AML-193 (cell line): ENCODE measurements around the gene C1orf105.
"Not testable (repeated sequence)": the region's sequence is repeated elsewhere in the genome, so short reads cannot be mapped to it uniquely, and the experiment has no call there.

Experiments
- DNase-seq, 2 experiments: peaks; one replicate each; lab custom pipeline; 2025; lab: John Stamatoyannopoulos, UW

C1orf105 gene

DNA sequence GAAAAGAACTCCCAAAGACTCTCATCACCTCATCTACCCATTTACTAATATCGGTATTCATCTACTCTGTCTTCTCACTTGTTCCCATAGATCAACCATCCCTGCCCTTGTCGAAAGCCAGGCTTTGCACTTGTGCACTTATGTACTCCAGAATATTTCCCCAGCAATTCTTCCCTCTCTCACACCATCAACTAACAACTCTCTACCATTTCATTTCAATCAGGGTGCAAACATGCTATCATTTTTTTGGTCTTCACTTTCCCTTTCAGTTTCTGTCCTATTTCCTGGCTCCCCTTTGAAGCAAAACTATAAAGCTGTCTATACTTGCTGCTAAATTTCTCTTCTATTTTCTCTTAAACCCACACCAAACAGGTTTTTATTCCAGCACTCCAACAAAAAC, 6.7 kb downstream of the C1orf105 start:
- no peak for DNase-seq

DNA sequence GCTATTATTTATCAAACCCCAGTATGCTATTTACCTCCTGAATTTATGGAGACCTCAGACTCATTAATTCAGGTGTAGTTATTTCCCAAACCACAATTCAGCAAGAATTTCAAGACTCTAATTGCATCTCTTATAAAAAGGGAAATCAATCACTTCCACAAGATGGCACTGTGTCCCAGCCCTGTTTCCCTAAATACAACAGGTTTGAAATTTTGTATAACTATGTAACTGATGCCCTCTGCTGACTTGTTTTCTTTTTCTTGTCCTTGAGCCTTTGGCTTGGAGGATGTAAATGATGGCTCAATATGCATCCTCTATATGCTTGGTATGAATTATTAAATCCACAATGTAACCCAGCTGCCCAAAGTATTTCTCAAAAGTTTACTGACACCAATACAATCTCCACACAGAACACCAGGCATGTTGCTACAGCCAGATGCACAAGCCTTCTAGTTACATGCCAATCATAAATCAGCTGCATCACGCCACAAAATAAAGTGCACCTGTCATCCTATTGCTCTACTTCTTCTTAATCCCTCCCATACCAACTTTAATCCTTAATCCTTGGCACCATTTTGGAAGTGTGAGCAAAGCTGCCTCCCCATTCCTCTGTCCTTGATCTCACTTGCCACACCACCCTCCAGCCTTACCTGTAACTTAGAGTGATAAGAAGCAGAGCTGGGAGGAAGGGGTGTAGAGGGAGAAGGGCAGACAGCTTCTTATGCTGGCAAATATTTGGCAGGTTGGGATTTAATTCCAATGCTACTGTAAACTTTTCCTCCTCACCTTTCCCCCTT, 9.0 kb downstream of the C1orf105 start:
- peak; percentile 75 to 82 for DNase-seq

DNA sequence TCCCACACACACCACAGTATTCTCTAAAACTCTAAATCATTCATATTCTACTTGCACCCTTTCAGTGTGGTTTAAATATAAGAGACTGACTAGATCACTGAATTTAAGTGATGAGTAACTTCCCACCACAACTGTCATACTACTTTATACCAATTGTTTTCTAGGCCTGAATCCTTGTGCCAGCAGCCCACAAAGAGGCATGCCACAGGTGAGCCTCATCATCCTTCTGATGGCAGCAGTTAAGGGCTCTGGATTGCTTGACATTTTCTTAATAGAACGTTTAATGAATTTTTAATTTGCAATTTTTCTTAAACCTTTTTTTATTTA, 9.6 kb downstream of the C1orf105 start:
- DNase-seq = no peak

DNA sequence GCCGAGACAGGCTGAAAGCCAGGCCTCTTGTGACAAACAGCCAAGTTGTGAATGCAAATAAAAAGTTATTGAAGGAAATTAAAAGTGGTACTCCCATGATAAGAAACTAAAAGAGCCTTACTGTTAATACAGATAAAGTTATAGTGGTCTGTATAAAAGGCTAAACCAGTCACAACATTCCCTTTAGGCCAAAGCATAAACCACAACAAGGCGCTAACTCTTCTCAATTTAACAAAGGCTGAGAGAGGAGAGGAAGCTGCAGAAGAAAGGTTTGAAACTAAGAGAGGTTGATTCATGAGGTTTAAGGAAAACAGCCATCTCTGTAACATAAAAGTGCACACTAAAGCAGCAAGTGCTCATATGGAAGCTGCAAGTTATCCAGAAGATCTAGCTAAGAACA, 10.7 kb downstream of the C1orf105 start:
- DNase-seq = no peak

DNA sequence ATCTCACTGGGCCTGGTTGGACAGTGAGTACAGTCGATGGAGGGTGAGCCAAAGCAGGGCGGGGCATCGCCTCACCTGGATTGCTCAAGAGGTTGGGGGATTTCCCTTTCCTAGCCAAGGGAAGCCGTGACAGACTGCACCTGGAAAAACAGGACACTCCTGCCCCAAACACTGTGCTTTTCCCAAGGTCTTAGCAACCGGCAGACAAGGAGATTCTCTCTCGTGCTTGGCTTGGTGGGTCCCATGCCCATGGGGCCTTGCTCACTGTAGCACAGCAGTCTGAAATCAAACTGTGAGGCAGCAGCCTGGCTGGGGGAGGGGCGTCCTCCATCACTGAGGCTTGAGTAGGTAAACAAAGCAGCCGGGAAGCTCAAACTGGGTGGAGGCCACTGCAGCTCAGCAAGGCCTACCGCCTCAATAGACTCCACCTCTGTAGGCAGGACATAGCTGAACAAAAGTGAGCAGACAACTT, 11.3 kb downstream of the C1orf105 start:
- no peak for DNase-seq

DNA sequence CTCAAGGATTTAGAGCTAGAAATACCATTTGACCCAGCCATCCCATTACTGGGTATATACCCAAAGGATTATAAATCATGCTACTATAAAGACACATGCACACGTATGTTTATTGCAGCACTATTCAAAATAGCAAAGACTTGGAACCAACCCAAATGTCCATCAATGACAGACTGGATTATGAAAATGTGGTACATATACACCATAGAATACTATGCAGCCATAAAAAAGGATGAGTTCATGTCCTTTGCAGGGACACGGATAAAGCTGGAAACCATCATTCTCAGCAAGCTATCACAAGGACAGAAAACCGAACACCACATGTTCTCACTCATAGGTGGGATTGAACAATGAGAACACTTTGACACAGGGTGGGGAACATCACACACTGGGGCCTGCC, 16.7 kb downstream of the C1orf105 start:
- DNase-seq = not testable (repeated sequence)

DNA sequence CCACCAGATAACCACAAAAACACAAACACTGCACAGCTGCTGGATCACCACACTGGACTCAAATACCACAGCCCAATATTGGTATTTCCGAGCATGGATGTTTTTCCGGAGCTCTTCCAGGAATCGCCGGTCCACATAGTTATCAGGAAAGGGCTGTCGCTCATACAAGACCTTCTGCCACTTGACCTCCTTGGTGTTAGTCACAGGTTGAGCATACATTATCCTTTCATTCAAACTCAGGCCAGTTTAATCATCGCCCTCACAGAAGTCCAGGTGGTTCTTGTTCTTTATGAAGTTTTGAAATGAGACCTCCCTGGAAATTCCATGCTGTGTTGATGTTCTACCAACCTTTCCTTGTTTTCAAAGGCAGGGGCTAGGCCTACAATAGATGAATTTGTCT, 21.9 kb downstream of the C1orf105 start:
- no peak for DNase-seq

DNA sequence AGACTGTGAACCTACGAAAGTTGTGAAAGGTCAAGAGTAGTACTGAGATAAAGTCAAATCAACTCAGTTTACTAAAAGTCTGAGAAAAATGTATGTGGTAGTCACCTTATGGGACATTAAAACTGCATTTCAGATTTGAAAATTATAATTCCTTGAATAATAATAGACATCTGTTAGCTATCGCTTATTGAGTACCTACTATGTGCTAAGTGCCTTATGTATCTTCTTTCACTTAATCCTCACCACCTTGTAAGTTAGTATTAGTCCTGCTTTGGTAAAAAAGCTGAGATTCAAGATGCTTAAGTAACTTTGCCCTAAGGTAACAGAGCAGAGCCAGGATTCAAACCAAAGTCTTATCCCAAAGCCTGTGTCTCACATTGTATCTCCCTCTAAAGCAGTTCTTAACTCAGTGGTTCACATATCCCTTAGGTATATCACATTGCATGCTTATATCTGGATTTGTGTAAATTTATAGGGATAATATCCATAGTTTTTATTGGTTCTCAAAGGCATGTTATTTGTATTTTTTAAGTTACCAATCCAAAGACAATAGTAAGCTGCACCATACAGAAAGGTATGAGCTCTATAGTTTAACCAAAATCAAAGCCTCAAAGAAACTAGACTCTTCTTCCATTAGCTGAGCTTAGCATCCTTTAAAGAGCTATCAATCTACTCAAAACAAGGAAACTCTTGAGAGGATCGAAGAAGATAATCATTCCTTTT, 22.5 kb downstream of the C1orf105 start:
- no peak for DNase-seq

DNA sequence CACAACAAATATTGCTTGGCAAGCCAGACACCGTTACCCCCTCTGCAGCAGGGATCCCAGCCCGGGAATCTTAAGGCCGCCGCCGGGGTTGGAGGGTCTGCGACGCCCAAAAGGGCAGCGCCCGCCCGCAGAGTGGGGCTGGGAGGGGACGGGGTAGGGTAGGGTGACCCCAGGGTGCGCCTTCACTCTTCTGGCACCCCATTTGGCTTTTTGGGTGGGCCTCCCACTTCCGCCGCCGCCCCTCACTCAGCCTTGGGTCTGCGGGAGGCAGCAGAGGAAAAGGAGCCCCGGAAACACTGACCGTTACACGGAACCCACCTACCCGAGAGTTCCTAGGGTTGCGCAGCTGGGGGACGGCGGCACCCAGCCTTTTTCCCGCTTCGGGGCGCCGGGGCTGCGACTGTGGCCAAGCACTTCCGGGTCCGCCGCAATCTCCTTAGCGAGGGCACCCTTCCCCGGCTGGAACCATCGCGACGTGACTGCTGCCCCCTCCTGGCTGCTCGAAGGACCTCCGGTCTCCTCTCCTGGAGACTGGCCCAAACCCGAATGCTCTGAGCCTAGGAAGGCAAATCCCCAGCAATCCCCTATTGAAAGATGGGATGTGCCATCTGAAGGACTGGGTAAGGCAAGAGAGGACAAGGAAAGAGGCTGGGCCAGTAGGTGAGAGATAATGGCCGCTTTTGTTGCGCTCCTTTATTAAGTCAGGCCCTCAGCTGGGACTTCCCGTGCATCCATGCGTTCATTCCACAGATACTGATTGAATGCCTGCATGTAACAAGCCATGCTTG, 23.4 kb downstream of the C1orf105 start, which contains the start of gene PIGC:
Gene PIGC, minus strand, starts transcription at position 404 of the 788 bp plus-strand sequence. CDS start 1,447 bp downstream, outside the sequence.
- DNase-seq = peak; percentile 89

DNA sequence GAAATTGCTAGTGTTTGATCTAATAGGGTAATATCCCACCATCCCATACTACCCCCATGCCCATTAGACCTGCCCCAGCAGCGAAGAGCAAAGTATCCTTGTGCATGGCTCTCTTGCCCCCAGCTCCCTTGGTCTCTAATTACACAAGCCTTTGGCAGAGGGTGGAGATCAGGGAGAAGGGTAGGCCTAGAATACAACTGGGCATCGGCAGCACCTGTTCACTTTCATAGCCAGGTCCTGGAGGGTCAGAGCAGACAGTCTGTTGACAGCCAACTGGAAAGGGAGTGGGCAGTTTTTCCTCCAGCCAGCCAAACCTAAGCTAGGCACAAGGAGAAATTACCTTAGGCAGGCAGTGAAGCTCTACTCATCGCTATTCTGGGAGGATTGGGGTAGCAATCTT, 26.1 kb downstream of the C1orf105 start:
- DNase-seq = no peak

DNA sequence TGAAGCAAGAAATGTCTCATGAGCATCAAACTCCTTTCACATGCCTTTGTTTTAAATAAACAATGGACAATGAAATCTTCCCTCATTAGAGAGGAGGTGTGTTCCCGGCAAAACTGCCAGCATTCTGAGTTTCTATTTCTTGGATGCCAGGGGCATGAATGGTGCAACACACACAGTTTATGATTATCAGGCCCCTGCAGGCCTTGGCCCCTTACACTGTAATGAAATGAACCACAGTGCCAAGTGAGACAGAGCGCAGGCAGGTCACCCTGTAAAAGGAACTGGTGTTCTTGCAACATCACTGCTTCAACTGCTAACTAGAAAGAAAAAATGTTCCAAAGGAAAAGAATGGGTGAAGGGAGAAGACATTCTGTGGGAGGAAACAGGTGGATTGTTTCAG, 27.2 kb downstream of the C1orf105 start:
- DNase-seq = peak; percentile 86 to 88

DNA sequence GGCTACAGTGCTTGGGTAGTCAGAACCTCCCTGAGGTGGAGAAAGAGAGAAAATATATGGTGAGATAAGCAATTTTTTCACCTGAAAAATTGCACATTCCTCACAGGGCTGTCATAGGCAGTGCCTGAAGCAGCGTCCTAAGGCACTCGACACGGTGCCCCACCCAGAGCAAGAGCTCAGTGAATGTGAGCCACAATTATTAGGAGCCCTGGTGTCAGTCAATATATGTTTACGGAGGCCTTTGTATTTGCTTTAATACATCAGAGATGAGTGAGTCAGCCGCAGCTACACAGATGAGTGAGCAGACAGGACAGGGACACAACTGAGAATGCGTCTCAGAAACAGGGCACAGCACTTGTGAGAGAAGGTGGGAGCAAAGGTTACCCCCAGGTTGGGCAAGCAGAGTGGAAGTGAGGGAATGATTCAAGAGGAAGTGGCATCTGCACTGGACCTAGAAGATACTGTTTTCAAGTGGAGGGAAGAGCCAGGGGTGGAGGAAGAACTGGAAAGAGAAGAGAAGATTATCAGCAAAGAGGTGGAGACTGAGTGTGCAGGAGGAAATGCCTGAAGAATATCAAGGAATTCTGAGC, 28.6 kb downstream of the C1orf105 start:
- peak in 1 of 2 experiments; percentile 18 for DNase-seq

DNA sequence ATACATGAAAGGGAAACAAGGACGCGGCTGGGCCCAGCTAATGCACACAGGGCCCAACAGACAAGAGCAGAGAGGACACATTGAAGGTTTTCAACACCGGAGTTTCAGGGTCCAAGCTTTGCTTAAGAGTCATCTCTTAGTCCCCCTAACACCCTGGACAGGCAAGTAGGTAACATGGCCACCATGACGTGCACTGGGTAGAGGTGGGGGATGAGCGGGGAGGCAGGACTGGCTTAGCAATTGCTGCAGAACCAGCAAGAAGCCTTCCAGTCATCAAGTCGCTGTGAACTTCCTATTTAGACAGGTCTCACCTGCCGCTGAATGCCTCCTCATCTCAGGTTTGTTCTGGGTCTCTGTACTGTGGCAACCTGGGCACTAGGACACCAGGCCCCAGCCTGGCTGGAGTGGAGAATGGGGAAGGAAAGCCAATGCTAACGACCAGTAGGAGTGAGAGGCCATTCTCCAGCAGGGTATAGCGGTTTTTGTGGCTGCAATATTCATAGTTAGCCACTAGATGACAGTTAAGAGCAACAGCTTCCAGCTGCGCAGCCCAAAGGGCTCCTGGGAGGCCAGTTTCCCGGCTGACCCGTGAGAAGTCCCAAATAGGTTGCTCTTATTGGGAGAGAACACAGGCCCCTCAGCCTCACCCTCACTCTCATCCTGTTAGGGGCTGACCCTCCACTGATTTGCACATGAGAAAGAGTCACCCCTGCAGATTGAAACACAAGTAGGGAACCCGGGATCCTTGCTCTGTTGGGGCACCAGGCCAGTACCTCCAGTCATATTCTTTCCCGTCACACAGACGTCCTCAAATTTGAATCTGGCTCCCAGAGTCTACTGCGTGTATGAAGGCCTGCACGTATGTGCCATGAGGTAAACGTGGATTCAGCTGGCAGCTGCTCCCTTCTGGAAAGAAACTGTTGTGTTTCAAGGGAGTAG, 29.4 kb downstream of the C1orf105 start:
- DNase-seq = peak; percentile 68 to 73

DNA sequence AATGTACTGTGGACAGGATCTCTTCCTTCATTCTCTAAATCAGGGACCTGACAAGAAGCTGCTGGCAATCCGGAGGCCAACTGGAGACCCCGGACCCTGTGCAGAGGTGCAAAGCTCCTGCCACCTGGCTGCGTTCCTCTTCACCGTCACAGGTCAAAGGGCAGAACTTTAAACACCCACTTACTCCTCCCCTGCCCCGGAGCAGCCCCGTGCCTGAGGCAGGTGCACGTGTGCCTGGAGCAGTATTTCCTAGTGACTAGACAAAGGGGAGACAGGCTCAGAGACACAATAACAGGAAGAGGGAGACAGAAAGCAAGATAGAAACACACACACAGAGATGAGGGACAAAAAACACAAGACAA, 30.0 kb downstream of the C1orf105 start:
- DNase-seq = no peak

DNA sequence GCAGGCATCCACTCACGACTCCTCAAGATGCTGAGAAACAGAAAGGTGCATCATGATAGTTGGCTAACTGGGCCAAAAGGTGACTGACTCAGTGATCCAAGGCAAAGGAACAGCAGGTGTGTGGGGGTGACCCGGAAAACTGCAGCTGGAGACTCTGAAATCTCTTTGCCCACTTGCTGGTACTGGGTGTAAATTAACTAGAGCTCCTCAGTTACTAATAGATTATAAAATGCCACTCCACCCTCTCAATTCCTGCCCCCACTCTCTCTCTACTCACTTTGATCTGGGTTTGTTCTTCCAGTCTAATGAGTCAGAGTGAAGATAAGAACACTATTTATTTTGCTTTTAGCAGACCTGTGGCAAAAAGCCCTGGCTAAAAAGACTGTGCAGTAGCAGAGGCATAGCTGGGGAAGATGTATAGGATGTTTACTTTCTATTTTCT, 30.5 kb downstream of the C1orf105 start:
- DNase-seq = no peak

DNA sequence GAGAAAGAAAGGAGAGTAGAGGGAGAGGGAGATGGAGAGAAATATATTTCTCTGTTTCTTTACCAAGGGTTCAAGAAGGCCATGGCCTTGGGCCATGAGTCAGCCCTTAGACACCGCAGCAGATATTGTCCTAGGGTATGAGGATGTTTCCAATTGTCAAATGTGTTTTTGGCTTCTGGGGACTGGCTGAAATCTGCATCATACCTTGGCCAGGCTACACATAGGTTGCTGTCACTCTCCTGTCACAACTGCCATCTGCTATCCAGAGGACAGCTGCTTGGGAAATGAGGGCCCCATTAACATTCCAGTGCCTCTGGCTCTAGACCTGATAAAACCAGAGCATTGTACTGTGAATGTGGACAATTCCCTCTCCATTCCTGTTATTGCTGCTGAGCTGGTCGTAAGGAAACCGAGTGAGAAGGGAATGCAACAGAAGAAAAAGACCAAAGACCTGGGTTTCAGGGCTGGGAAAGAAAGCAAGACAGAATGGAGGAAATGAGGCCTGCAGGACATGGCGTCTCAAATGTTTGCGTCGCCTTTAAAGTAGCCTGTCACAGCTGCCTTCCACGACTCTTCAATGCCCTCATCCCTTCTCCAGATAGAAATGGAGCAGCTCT, 32.2 kb downstream of the C1orf105 start:
- DNase-seq = no peak

DNA sequence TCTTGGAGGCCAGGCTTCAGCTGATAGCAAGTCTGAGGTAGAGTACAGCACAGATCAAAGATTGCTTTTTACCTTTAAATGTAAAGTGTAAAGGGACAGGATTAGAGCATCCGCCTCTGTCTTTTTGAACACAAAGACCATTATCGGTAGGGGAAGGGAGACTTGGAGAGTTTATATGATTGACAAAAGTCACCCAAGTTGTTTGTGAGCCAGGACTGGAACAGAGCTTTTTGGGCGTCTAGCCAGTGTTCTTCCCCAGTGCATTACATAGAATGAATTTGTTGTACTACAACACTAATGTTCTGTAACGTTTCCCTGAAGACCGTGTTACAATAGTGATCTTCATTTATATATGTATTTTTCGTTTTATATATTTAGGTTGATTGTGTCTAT, 32.7 kb downstream of the C1orf105 start:
- DNase-seq = no peak

DNA sequence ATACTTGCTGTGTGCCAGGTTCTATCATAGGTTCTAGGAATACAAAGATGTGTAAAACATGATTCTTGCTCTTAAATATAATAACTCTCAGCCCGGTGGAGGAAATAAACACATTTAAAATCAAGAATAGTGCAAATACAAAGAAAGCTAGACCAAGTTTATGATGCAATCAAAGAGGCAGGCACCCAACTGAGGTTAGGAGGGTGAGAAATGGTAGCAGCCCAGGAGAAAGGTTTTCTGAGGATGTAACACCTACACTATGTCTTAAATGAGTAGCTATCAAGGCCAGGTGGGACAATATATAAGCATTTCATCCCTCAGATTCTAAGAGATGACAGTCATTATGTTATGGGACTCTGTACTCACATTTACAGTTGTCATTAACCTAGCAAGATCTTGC, 33.1 kb downstream of the C1orf105 start:
- DNase-seq = no peak

DNA sequence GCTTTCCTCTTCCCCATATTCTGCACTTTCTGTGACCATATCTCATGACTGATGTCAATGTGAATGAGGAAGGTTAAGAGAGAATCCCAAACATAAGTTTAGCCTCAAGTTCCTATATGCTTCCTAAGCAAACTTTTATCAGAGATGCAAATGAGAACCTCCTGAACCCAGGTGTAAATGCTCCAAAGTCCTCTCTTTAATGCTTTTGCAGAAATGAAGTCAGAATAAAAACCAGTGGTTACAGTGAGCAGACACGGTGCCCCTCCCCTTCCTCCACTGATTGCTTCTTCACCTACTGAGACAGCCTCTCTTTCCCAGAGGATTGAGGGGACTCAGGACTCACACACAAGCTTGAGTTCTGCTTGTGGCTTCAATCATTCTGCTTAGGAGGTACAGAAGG, 35.0 kb downstream of the C1orf105 start:
- no peak for DNase-seq

DNA sequence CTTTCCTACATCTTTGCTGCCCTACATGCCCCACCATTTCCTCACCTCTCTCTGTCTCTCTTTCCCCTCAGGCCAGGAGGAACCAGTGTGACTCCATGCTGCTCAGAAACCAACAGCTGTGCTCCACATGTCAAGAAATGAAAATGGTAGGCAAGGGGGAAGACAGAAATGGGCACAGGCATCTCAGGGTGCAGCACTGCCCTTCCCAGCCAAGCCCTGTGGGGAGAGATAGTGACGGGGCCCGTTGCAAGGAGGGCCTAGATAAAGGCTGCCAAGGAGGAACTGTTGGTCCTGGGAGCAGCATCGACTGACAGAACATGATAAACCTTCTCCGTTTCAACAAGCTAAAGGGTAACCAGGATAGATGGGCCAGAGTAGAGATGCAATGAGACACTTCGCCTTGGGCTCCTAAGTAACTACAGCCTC, 35.9 kb downstream of the C1orf105 start:
- no peak for DNase-seq
